ENCODE data around the gene LRRN2. TPM values are rescaled to one million over a fixed set of nuclear protein-coding genes. Genes with fewer than 3 reads are reported as not detected.
"Not testable (repeated sequence)": the region's sequence is repeated elsewhere in the genome, so short reads cannot be mapped to it uniquely, and the experiment has no call there.

The LRRN2 gene
- total RNA-seq, 1 experiment from 2014 or later: 5.0 TPM

- BruUV-seq (replicated peaks): no TSS peak
- ChIA-PET CTCF (interaction anchor here (1.1 kb wide), 1 partner anchor 67 kb away, joined by 3 read pairs; no protein-coding TSS in a partner anchor), POLR2A (ENCODE audit: unreplicated experiment) (no interaction called here)
These were observed 51.9 kb downstream of the LRRN2 start for GRCh38 chr1:204633665-204634064.

DNA sequence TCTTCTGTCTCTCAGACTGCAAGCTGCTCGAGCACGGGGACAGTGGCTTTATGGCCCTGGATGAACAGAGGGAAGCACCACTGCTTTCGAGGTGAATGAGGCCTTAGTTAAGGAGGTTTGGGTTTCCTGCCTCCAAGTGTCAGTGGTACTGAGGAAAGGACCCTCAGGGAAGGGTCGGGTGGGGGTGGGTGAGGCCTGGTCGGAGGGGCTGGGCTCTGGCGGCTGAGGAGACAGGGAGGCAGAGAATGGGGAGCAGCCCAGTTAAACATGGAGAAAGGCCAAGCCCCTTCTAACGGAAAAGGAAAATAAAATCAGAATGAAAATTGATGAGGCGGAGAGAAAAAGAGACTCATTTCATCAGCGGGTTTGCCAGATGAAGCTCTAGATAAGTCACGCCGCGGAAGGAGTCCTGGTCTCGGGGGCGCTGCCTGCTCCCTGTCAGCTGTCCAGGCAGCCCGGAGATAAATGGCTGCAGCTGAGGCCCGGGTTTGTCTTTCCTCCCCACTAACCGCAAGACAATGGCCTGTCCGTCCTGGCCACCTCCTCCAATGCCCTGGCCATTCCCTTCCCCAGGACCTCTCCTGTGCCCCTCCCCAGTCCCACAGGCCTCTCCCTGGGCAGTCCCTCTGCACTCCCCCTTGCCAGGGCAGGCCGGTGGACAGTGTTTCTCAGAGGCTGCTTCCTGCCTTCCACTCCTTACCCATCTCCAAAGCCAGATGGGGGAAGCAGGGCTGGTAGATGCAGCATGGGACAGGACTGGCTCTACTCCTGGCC, 55.2 kb downstream of the LRRN2 start:
- H3K36me3 ChIP-seq (ENCODE audit: low read depth, low read length): no peaks in the 10 kb centered on the region
- no peak for ATAC-seq
- no peaks in the 10 kb centered on the region for H3K4me1 ChIP-seq (ENCODE audit: insufficient read depth, low read length)
- intact Hi-C loops (cut with micrococcal nuclease): no loop called here
- H3K9ac ChIP-seq (ENCODE audit: low read length): no peak overlapping the region
- DNase-seq: no peak
- BruUV-seq (replicated peaks): no TSS peak
- H3K9me2 ChIP-seq (replicated peaks; ENCODE audit: low read length): no peaks in the 10 kb centered on the region
- H2AFZ ChIP-seq (ENCODE audit: low read length): no peak overlapping the region
- ChIA-PET POLR2A (ENCODE audit: unreplicated experiment) (no interaction called here), CTCF (no interaction called here)
- no peak overlapping the region for H3K27ac ChIP-seq (ENCODE audit: low read length)
- no peaks in the 10 kb centered on the region for H3K79me2 ChIP-seq (ENCODE audit: low read length)
- no peaks in the 10 kb centered on the region for H3F3A ChIP-seq (ENCODE audit: low read length, unreplicated experiment)
- no peaks in the 10 kb centered on the region for H3K27me3 ChIP-seq (ENCODE audit: low read length)
- H3K4me3 ChIP-seq (ENCODE audit: low read length): no peak overlapping the region
- no peak overlapping the region for H3K4me2 ChIP-seq (ENCODE audit: low read length)
- no peaks in the 10 kb centered on the region for H4K20me1 ChIP-seq (ENCODE audit: low read length)
- TF ChIP-seq, protein P1, sequence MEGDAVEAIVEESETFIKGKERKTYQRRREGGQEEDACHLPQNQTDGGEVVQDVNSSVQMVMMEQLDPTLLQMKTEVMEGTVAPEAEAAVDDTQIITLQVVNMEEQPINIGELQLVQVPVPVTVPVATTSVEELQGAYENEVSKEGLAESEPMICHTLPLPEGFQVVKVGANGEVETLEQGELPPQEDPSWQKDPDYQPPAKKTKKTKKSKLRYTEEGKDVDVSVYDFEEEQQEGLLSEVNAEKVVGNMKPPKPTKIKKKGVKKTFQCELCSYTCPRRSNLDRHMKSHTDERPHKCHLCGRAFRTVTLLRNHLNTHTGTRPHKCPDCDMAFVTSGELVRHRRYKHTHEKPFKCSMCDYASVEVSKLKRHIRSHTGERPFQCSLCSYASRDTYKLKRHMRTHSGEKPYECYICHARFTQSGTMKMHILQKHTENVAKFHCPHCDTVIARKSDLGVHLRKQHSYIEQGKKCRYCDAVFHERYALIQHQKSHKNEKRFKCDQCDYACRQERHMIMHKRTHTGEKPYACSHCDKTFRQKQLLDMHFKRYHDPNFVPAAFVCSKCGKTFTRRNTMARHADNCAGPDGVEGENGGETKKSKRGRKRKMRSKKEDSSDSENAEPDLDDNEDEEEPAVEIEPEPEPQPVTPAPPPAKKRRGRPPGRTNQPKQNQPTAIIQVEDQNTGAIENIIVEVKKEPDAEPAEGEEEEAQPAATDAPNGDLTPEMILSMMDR (conservative IDR thresholded peaks at IDR 0.05; ENCODE audit: low read depth, low read length): no peak
- TF ChIP-seq EZH2phosphoT487 (IDR thresholded peaks at IDR 0.05; ENCODE audit: borderline replicate concordance, low read length) (no peak), EZH2 (IDR thresholded peaks at IDR 0.05; ENCODE audit: low read length, unreplicated experiment) (no peak)
- no peaks in the 10 kb centered on the region for H3K9me3 ChIP-seq (ENCODE audit: low read length)

More at GRCh38 chr1:204633665-204634064, 51.9 kb downstream of the LRRN2 start:
- no peak for DNase-seq
- Histone ChIP-seq H3K27ac (ENCODE audit: low read length) (no peak overlapping the region), H3K27me3 (ENCODE audit: low read length) (no peaks in the 10 kb centered on the region), H3K4me3 (ENCODE audit: low read length) (no peak overlapping the region), H3K4me1 (ENCODE audit: insufficient read depth, low read length) (no peaks in the 10 kb centered on the region), H3K9me2 (replicated peaks; ENCODE audit: low read length) (no peaks in the 10 kb centered on the region), H3K36me3 (ENCODE audit: low read depth, low read length) (no peaks in the 10 kb centered on the region), H2AFZ (ENCODE audit: low read length) (no peak overlapping the region), H3K9ac (ENCODE audit: low read length) (no peak overlapping the region), H3F3A (ENCODE audit: low read length, unreplicated experiment) (no peaks in the 10 kb centered on the region), H3K9me3 (ENCODE audit: low read length) (no peaks in the 10 kb centered on the region), H3K79me2 (ENCODE audit: low read length) (no peaks in the 10 kb centered on the region), H4K20me1 (ENCODE audit: low read length) (no peaks in the 10 kb centered on the region), H3K4me2 (ENCODE audit: low read length) (no peak overlapping the region)
- no peak for TF ChIP-seq EZH2 (IDR thresholded peaks at IDR 0.05; ENCODE audit: low read length, unreplicated experiment)
- no peak for TF ChIP-seq EZH2phosphoT487 (IDR thresholded peaks at IDR 0.05; ENCODE audit: borderline replicate concordance, low read length)
- TF ChIP-seq, protein P1 (conservative IDR thresholded peaks at IDR 0.05; ENCODE audit: low read depth, low read length): no peak
- intact Hi-C loops (cut with micrococcal nuclease): no loop called here
- no peak for ATAC-seq

DNA sequence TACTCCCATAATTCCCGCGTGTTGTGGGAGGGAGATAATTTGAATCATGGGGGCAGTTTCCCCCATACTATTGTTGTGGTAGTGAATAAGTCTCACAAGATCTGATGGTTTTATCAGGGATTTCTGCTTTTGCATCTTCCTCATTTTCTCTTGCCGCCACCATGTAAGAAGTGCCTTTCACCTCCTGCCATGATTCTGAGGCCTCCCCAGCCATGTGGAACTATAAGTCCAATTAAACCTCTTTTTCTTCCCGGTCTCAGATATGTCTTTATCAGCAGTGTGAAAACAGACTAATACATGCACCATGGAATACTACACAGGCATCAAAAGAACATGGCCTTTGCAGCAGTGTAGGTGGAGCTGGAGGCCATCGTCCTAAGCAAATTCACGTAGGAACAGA, 56.1 kb downstream of the LRRN2 start:
- intact Hi-C loops (cut with micrococcal nuclease); H3K9ac ChIP-seq (ENCODE audit: low read length); H3K4me2 ChIP-seq (ENCODE audit: low read length); H3K36me3 ChIP-seq (ENCODE audit: low read depth, low read length); H3K27ac ChIP-seq (ENCODE audit: low read length); POLR2A ChIA-PET (ENCODE audit: unreplicated experiment); H3K79me2 ChIP-seq (ENCODE audit: low read length); ATAC-seq; DNase-seq; H3K9me3 ChIP-seq (ENCODE audit: low read length); H3K4me1 ChIP-seq (ENCODE audit: insufficient read depth, low read length); CTCF ChIA-PET; H4K20me1 ChIP-seq (ENCODE audit: low read length); H3F3A ChIP-seq (ENCODE audit: low read length, unreplicated experiment); H3K27me3 ChIP-seq (ENCODE audit: low read length); H3K9me2 ChIP-seq (replicated peaks; ENCODE audit: low read length); BruUV-seq (replicated peaks); H2AFZ ChIP-seq (ENCODE audit: low read length); H3K4me3 ChIP-seq (ENCODE audit: low read length): not testable (repeated sequence)
